Measurements from ENCODE around the gene NUP210.
"Not testable (repeated sequence)": the region's sequence is repeated elsewhere in the genome, so short reads cannot be mapped to it uniquely, and the experiment has no call there.

Gene NUP210

DNA sequence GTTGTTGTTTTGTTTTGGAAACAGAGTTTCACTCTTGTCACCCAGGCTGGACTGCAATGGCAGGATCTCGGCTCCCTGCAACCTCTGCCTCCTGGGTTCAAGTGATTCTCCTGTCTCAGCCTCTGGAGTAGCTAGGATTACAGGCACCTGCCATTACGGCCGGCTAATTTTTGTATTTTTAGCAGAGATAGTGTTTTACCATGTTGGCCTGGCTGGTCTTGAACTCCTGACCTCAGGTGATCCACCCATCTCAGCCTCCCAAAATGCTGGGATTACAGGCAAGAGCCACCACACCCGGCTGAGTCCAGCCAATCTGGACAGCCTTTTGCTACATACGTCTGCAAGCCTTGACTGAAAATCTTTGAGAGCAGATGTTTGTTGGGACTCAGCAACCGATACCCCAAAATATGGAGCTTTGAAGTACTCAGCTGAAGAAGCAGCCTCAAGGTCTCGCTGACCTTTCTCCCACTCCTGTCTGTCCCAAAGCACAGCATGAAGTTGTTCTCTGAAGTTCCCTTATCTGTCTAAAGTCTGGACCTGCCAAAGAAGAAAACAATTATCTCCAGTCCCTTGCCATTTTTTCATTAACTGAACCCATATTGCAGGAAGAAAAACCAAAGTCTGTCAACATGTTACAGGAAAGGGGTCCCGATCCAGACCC lies 9.6 kb upstream of the NUP210 start:
- DNase-seq (ENCODE audit: low read depth), result no peak

DNA sequence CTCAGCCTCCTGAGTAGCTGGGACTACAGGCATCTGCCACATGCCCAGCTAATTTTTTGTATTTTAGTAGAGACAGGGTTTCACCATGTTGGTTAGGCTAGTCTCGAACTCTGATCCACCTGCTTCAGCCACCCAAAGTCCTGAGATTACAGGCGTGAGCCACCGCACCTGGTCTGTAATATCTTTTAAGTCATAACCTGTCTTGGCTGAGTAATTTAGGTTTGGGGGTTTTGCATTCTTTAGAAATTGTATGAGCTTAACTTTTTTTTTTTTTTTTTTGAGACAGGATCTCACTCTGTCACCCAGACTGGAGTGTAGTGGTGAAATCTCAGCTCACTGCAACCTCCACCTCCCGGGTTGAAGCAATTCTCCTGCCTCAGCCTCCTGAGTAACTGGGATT lies 8.6 kb upstream of the NUP210 start:
- not testable (repeated sequence) for DNase-seq (ENCODE audit: low read depth)

DNA sequence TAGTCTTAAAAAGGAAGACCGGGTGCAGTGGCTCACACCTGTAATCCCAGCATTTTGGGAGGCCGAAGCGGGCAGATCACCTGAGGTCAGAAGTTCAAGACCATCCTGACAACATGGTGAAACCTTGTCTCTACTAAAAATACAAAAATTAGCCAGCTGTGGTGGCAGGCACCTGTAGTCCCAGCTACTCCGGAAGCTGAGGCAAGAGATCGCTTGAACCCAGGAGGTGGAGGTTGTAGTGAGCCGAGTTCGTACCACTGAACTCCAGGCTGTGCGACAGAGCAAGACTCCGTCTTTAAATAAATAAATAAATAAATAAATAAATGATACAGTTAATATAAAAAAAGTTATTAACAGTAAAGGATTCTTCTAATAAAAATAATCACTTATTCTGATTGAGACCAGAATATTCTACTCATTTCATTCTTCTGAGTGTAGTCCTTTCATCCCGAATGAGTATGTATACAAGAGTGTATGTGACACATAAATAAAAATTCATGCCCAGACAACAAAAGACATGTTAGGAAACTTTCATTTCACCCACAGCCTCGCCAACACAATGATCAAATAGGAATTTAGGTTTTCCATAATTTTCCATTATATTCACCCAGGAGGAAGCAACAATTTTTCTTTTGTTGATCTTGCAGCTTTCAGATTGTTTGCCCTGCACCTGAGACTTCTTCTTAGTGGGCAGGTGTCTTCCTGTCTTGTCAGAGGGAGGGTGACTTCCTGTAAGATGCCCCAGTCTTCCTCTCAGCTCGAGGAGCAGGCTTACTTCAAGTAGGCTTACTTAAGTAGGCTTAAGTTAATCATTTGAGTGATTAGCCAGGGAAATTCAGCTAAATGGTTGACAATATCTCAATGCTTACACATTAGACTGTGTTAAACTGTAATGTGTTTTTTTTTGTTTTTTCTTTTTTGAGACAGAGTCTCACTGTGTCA lies 7.8 kb upstream of the NUP210 start:
- DNase-seq (ENCODE audit: low read depth), result no peak

DNA sequence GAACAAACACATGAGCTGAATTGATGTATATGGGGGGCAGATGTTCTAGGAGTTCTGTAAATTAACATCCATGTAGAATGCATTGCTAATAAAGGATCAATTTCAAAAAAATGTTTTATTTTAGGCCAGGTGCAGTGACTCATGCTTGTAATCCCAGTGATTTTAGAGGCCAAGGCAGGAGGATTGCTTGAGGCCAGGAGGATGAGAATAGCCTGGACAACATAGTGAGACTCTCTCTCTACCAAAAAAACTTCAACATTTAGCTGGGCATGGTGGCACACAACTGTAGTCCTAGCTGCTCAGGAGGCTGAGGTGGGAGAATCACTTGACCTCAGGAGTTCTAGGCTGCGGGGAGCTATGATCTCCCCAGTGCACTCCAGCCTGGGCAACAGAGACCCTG lies 6.5 kb upstream of the NUP210 start:
- no peak for DNase-seq (ENCODE audit: low read depth)

DNA sequence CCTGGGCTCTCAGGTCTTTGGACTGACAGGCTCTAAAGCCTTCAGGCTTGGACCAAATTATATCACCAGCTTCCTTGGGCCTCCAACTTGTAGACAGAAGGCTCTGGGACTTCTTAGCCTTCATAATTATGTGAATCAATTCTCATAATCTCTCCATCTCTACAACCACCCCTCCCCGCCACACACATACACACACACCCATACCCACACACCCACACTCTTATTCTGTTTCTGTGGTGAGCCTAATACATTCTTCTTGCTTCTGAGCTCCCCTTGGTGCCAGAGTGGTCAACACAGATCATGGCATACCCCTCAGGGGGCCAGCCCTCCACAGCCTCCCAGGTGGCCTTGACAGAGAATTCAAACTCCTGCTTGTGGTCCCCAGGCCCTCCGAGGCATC lies 5.6 kb upstream of the NUP210 start:
- DNase-seq (ENCODE audit: low read depth), result no peak

DNA sequence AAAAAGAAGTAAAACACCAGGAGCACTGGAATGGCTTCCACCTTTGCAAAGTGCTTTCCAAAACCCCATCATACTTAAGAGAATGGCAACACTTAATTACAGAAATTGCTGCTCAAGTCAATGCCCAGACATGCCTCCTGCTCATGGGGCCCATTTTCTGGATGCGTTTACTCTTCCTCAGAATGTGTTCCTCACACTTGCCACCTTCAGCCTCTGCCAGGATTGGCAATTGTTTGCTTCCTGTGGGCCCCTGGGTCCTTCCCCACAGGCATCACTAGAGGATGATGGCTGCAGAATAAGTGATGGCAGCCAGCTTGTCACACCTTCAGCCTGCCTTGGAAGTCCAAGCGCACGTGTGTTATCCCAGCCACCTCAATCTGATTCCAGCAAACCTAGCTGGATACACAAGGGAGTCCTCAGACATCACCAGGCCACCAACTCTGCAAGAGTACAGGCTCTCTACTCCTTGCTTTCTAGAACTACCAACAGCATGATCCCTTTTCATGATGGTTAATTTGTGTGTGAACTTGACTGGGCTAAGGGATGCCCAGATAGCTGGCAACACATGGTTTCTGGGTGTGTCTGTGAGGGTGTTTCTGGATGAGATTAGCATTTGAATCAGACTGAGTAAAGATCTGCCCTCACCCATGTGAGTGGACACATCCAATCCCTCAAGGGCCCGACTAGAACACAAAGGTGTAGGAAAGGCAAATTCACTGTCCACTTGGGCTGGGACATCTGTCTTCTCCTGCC lies 4.9 kb upstream of the NUP210 start:
- no peak for DNase-seq (ENCODE audit: low read depth)

DNA sequence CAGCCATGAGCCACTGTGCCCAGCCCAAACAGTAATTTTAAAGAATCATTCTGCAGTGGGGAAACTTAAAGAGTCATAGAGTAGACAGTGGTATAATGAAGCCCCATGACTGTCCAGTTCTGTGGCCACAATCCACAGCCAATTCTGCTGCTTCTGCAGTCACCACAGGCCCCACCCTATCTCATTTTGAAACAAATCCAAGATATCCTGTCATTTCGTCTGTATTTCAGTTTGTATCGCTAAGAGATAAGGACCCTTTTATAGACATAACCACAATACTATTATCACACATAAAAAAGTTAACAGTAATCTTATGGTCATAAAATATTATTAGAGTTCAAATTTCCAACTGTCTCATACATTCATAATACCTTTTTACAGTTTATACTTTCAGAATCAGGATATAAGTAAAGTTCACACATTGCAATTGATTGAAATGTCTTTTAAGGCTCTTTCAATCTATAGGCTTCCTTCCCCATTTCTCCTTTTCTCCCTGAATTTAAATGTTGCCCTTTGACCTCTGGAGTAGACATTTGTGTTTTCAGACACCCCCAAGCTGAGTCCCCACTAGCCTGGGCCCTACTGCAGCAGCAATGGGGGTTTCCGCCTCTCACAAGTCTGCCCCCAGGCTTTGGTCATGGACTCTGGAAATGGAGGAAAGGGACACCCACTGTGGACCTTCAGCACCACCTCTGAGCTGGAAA lies 4.2 kb upstream of the NUP210 start:
- no peak for DNase-seq (ENCODE audit: low read depth)

DNA sequence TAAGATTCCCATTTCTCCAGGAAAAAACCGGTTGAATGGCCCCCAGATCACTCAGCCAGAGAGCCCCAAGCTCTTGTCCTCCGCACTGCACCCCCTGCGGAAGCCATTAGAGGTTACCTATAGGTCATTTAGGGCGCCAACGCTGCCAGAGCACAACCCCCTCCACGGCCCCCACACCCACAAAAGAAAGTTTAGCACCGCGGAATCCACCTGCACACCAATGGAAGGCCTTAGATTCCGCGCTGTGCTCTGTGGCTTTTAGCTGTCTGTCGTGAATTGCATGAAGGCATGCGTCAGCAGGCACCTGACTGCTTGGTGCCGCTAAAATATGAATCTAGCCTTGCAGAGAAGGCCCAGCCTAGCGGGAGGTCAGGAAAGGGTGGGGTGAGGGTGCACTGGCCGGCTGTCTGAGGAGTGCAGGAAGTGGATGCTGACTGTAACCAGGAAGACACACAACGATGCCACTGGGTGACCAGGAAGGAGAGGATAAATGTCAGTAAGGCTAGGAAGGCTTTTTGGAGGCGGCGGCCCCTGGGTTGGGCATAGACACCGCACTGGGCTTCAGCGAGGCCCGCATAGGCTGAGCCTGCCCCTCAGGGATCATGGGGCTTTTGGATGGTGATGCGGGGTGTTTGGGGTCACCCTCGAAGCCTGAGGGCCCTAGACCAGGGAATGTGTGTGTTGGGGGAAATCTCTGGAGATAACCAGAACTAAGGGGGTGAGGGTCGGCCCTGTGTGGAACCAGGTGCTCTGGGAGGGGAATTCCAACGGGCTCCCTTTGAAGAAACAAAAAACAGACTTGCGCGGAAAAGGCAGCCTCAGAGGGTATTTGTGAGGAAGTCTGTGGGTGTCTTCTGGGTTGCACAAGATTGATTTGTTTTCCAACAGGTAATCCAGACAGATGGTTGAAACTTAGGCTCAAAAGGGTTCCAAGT lies 976 bp upstream of the NUP210 start:
- no peak for DNase-seq (ENCODE audit: low read depth)

DNA sequence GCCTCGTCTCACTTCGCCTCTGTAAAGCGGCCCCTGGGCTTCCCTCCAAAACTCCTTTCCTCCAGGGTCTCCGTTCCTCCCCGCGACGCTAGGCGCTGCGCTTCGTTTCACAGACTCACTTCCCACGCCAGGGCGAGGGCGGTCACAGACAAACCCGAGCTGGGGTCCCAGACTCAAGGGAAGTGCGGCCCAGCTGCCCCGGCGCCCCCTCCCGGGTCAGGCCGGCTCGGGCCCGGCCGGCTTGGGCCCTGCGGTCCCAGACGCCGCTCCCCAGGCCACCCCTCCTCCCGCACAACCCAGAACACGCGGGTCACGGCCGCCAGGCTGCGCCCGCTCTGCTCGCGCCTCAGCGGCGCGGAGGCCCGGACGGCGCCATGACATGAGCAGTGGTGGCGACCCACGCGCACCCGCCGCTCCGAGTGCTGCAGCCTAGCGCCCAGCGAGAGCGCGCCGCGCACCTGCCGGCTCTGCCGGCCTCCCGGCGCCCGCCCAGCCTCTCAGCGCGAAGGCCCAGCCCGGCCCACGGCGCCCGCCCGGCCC lies 547 bp downstream of the NUP210 start:
- DNase-seq (ENCODE audit: low read depth), result no peak

DNA sequence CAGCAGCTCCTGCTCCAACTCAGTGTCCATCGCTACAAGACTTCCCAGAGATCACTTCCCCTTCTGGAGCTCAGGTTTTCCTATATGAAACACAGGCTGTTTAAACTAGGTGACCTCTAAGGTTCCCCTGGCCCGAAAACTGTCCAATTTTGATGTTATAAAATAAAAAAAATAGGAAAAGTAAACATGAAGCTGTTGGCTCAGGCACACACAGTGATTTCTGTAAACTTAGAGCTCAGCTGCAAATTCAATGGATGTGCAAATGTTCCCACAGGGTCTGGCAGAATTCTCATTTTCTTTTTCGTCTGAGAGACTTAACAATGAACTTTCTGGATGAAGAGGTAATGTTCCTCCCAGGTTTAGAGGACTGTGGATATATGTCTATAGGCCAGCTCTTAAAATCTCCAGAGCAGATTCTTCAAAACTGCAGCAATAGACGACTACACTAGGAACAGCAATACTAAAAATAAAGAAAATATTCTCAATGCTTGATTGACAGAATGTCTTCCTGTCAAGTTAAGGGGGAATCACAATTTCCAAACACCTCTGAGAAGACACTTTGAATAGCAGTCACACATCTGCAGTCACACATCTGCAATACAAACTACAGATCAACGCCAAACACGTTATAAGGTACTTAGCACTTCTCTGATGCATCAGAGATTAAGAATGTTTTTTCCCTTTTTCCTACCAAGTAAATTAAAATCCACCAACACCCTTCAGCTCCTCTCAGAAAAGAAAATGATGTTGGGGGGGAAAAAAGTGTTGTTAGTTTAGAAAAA lies 2.8 kb downstream of the NUP210 start:
- DNase-seq (ENCODE audit: low read depth), result no peak

DNA sequence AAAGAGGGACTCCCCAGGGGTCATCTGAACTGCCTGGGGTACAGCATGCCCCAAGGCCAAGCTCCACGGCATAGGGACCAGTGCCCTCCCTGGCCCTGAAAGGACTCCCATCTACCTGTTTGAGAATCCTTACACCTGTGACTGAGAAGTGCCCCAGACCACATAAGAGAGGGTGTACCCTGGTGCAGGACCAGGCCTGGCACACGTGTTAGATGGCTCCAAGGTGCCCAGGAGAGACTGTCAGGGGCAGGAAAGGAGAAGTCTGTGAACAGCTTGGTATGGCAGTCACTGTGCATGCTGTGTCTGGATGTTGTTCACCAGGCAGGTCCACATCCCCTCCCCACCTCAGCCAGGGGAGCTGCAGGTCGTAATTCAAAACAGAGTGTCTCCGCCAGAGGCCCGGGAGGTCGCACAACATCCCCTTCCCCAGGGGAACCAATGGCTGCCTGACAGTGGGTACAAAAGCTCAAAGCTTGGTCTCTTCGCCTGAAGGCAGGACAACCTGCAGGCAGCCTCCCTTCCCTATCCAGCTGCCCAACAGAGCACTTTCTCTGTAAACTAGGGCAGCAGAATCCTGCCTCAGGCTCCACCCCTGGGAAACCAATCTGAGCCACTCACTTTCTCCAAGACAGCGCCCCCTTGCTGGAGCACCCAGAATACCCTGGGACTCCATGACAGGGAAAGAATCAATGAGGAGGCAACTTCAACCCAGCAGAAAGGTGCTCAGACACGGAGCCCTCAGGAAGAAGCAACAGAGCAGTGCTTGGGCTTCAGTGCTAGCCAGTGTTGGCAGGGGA lies 3.9 kb downstream of the NUP210 start:
- DNase-seq (ENCODE audit: low read depth), result no peak

DNA sequence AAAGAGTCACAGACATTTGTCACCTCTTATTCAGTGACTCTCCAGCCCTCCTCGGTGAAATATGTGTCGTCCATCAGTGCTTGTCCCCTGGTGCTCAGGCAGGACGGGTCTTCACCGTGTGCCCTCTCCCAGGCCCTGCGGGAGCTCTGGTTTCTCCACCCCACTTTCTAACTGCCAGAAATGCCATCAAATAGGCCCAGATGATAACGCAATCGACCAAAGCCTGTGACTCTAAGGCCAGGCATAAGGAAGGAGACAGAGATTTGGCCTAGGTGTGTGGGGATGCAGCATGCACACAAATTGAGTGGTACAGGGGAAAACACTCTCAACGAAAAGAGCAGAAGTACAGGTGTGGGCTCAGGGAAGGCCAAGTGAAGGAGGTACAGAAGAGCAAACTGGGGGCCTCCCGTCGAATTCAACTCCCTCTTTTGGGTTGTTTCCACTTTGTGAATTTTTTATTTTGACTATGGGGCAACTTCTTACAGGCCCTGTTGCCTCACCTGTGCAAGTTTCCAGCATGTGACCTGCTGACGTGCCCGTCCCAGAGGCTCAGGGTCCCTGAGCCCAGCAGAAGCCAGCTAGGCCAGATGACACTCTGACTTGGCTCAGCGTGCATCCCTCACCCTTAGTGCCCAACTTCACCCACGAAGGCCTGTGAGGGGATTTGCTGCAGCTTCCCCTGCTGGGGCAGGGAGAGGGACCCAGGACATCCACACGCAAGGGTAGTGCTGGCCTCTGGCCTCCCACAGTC lies 4.7 kb downstream of the NUP210 start:
- DNase-seq (ENCODE audit: low read depth), result no peak

DNA sequence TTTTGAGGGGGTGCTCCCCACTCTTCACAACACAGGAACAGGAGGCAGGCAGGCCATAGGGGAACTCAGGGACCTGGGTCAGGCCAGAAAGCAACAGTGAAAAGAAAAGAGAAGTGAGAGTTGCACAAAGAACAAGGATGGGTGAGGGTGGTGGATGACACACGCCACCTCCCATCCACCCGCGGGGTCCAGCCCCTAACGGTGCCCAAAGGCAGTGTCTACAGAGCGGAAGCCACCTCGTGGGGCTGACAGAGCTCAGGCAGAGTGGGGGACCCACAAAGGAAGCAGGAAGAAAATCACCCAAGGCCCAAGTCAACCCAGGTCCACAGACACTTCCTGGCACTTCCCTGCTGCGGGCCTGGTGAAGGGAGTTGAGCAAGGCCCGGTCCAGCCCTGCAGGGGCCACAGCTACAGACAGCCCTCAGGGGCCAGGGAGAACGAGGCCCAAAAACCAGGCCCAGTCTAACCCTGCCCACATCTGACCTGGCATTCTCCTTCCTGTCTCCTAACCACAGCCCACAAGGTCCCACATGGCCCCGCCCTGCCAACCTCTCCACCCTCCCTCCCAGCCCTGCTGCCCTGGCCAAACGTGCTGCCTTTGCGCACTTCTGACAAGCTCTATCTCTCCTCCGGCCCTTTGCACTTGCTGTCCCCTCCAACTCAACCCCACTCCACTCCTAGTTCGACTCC lies 5.9 kb downstream of the NUP210 start:
- DNase-seq (ENCODE audit: low read depth), result no peak

DNA sequence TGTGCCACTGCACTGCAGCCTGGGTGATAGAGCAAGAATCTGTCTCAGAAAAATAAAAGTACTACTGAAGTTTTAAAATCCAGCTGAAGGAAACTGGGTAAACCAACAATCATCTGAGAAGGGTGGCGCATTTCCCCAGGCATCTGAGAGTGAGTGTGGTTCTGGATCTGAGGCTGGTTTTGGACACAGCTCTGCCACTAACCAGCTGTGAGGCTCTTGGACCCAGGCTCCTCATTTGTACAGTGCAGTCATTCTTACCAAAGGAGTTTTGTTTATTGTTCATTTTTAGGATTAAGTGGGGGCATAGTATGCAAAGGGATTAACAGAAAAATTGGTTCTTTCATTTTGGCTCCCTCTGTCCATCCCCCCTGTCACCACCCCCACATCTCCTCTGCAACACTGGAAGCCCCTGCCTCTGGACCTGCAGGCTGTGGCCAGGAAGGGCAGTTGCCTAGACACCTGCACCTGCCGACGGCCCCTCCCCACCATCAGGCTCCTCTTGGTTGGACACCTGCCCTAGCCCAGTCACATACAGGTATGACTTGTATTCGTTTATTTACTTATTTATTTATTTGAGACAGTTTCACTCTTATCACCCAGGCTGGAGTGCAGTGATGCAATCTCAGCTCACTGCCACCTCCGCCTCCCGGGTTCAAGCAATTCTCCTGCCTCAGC lies 8.8 kb downstream of the NUP210 start:
- DNase-seq (ENCODE audit: low read depth), result no peak

DNA sequence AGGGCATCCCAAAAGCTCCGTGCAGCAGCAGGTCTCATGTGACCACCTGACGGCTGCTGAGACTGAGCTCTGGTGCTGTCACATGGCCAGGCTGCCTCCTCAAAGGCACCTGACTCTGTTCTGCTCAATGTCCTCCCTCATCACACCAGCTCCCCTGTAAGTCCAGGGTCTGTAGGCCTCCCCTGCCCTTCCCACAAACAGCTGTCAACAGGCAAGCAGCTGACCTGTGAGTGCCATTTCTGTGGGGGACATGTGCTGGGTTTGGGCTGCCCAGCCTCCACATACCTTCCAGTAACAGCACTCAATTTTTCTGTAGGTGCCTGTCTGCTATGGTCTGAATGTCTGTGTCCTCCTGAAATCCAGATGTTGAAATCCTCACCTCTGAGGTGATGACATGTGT lies 11.2 kb downstream of the NUP210 start:
- DNase-seq (ENCODE audit: low read depth), result no peak

DNA sequence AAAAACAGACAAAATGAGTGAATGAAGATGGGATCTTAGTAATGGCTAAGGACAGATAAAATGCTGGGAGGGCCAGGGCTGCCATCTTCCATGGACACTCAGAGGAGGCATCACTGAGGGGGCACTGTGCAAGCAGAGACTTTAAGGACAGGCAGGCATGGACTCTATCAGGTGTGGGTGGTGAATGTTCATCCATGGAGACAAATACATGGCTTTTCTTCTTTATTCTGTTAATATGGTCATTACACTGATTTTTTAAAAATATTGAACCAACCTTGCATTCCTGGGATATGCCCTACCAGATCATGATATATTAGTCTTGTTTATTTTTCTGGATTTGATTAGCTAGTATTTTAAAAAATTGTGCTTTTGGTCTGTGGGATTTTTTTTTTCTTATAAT lies 12.2 kb downstream of the NUP210 start:
- DNase-seq (ENCODE audit: low read depth), result no peak

DNA sequence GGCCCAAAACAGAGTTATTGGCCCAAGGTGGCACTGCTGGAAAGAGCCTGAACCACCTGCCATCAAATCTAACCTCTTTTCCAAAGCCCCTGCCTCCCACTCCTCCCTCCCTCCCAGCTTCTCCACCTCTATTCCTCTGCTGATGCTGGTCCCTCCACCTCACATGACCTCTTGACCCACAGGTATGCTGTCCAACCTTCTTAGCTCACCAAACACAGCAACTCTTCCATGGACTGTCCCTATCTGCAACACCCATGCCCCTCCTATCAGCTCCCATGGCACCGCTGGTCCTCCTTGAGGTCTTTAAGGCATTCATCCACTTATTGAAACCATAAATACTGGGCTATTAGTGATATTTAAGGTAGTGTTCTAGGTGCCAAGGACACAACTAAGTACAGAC lies 12.6 kb downstream of the NUP210 start:
- DNase-seq (ENCODE audit: low read depth), result no peak
